GM18511 (cell line): ENCODE results near the gene CTNNA2.

Experiments used
- ATAC-seq: cut with Tn5 transposase; IDR thresholded peaks from one replicate; pipeline ENCODE4 v1.9.1; 2021; ENCODE audit warnings: mild to moderate bottlenecking, moderate library complexity; ENCODE audit not compliant: unreplicated experiment

CTNNA2 gene

GRCh38 chr2:79844011-79844410 is 331.2 kb downstream of the CTNNA2 start:
- ATAC-seq: no peak

- no peak for ATAC-seq
Observed at GRCh38 chr2:79846878-79847277, 334.0 kb downstream of the CTNNA2 start.

GRCh38 chr2:79849241-79849640 is 336.4 kb downstream of the CTNNA2 start:
- ATAC-seq: no peak

- ATAC-seq: no peak
Observed at GRCh38 chr2:79849949-79850348, 337.1 kb downstream of the CTNNA2 start.

GRCh38 chr2:79850912-79851311 is 338.1 kb downstream of the CTNNA2 start:
- ATAC-seq: no peak

GRCh38 chr2:79855264-79856006 is 342.6 kb downstream of the CTNNA2 start:
- no peak for ATAC-seq

- no peak for ATAC-seq
Observed at GRCh38 chr2:79857888-79858287, 345.0 kb downstream of the CTNNA2 start.

- no peak for ATAC-seq
Observed at GRCh38 chr2:79860228-79861058, 347.6 kb downstream of the CTNNA2 start.

GRCh38 chr2:79861059-79861374 is 348.2 kb downstream of the CTNNA2 start:
- ATAC-seq: no peak

- no peak for ATAC-seq
Observed at GRCh38 chr2:79862756-79863155, 349.9 kb downstream of the CTNNA2 start.

GRCh38 chr2:79872656-79873055 is 359.8 kb downstream of the CTNNA2 start:
- ATAC-seq: no peak

- no peak for ATAC-seq
Observed at GRCh38 chr2:79874015-79874414, 361.2 kb downstream of the CTNNA2 start.

GRCh38 chr2:79876430-79876829 is 363.6 kb downstream of the CTNNA2 start:
- ATAC-seq: no peak

GRCh38 chr2:79882548-79882947 is 369.7 kb downstream of the CTNNA2 start:
- no peak for ATAC-seq

- ATAC-seq: peak; percentile 86
Observed at GRCh38 chr2:79887747-79888374, 375.0 kb downstream of the CTNNA2 start.

GRCh38 chr2:79892123-79892522 is 379.3 kb downstream of the CTNNA2 start:
- no peak for ATAC-seq

GRCh38 chr2:79899196-79899595 is 386.3 kb downstream of the CTNNA2 start:
- ATAC-seq: no peak

- ATAC-seq: no peak
Observed at GRCh38 chr2:79901161-79901560, 388.3 kb downstream of the CTNNA2 start.

GRCh38 chr2:79903222-79904000 is 390.6 kb downstream of the CTNNA2 start:
- ATAC-seq: no peak

- no peak for ATAC-seq
Observed at GRCh38 chr2:79906139-79906890, 393.5 kb downstream of the CTNNA2 start.
